GM12891 (cell line): ENCODE measurements around the gene ZCCHC4.

Source experiments
- PAX5 ChIP-seq: IDR thresholded peaks from 2 replicates; pipeline ENCODE4 v1.6.1; 2011; ENCODE audit warnings: low read length, moderate library complexity, mild to moderate bottlenecking; ENCODE audit not compliant: insufficient read depth, severe bottlenecking
- POLR2A ChIP-seq: IDR thresholded peaks from 2 replicates; pipeline ENCODE4 v1.6.1; 2011; ENCODE audit warnings: low read depth, low read length, control low read depth
- POLR2AphosphoS5 ChIP-seq: IDR thresholded peaks from 2 replicates; pipeline ENCODE4 v1.6.1; 2011; ENCODE audit warnings: low read depth, low read length, control low read depth
- TAF1 ChIP-seq: IDR thresholded peaks from 2 replicates; pipeline ENCODE4 v1.6.1; 2011; ENCODE audit warnings: low read depth, low read length, control low read depth

DNA sequence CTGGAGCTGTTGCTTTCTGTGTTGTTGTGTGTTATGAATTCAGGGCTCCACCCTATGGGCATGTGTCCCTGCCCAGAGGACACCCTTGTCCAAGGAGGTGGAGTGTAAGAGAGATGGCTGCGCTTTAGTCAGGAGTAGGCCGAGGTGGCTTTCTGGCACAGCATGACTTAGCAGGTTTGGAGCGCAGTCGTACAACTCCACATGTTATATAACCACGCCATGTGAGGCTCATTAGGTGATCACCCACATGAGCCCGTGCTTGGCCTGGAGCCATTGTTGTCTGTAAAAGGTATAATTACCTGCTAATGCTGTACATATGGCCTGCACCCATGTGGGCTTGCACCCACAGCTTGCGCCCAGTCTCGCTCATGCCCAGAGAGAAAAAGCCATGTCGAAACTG, 48.7 kb downstream of the ZCCHC4 start:
- no peak for TF ChIP-seq POLR2A
- TF ChIP-seq POLR2AphosphoS5: no peak
- no peak for TF ChIP-seq TAF1
- no peak for TF ChIP-seq PAX5
